ENCODE results near the gene ANKMY2. TPM values are rescaled to one million over a fixed set of nuclear protein-coding genes. Genes with fewer than 3 reads are reported as not detected.

The ANKMY2 gene
- total RNA-seq, 2 donors from 2014 or later = 11.3 to 13.4 TPM

- Mint-ChIP-seq H3K4me3 (peak overlapping the region; percentile 61), H3K4me1 (ENCODE audit: low read depth in 2 of 2) (peaks cover 17 to 19% of the 10 kb centered on the region in 2 donors), H3K9me3 (no peaks in the 10 kb centered on the region), H3K36me3 (no peaks in the 10 kb centered on the region), H3K27me3 (no peaks in the 10 kb centered on the region), H3K27ac (peak overlapping the region; percentile 63 to 66)
- ATAC-seq = no peak
- no peak for DNase-seq (ENCODE audit: low spot score)
These were observed 82.9 kb downstream of the ANKMY2 start for GRCh38 chr7:16562456-16563220.

GRCh38 chr7:16561943-16562342, 83.6 kb downstream of the ANKMY2 start:
- no peak overlapping the region for H3K4me3 Mint-ChIP-seq
- DNase-seq (ENCODE audit: low spot score) (no peak), ATAC-seq (no peak)
- no peaks in the 10 kb centered on the region for H3K36me3 Mint-ChIP-seq
- H3K4me1 Mint-ChIP-seq (ENCODE audit: low read depth in 2 of 2) = peaks cover 17 to 19% of the 10 kb centered on the region in 2 donors
- H3K27ac Mint-ChIP-seq = peak overlapping the region in 1 of 2 donors; percentile 66
- no peaks in the 10 kb centered on the region for H3K9me3 Mint-ChIP-seq
- H3K27me3 Mint-ChIP-seq = no peaks in the 10 kb centered on the region

- Mint-ChIP-seq H3K9me3 (no peaks in the 10 kb centered on the region), H3K4me3 (no peak overlapping the region), H3K36me3 (no peaks in the 10 kb centered on the region), H3K4me1 (ENCODE audit: low read depth in 2 of 2) (peaks cover 14 to 15% of the 10 kb centered on the region in 2 donors), H3K27me3 (peaks cover 2 to 4% of the 10 kb centered on the region in 2 donors), H3K27ac (no peak overlapping the region)
- no peak for ATAC-seq
- no peak for DNase-seq (ENCODE audit: low spot score)
These were observed 85.9 kb downstream of the ANKMY2 start for GRCh38 chr7:16559497-16560179.

GRCh38 chr7:16558761-16559302, 86.7 kb downstream of the ANKMY2 start:
- peaks cover 7 to 8% of the 10 kb centered on the region in 2 donors for H3K4me1 Mint-ChIP-seq (ENCODE audit: low read depth in 2 of 2)
- no peak overlapping the region for H3K4me3 Mint-ChIP-seq
- peaks cover 4 to 8% of the 10 kb centered on the region in 2 donors for H3K27me3 Mint-ChIP-seq
- no peaks in the 10 kb centered on the region for H3K9me3 Mint-ChIP-seq
- DNase-seq (ENCODE audit: low spot score) = no peak
- ATAC-seq = no peak
- H3K36me3 Mint-ChIP-seq = no peaks in the 10 kb centered on the region
- H3K27ac Mint-ChIP-seq = no peak overlapping the region

GRCh38 chr7:16556359-16556758, 89.2 kb downstream of the ANKMY2 start:
- Mint-ChIP-seq H3K27ac (no peak overlapping the region), H3K4me1 (ENCODE audit: low read depth in 2 of 2) (peaks cover 0 to 2% of the 10 kb centered on the region in 2 donors), H3K27me3 (peaks cover 7 to 13% of the 10 kb centered on the region in 2 donors), H3K9me3 (no peaks in the 10 kb centered on the region), H3K36me3 (no peaks in the 10 kb centered on the region), H3K4me3 (no peak overlapping the region)
- ATAC-seq (no peak), DNase-seq (ENCODE audit: low spot score) (no peak)

- peaks cover 0 to 2% of the 10 kb centered on the region in 2 donors for H3K4me1 Mint-ChIP-seq (ENCODE audit: low read depth in 2 of 2)
- no peak overlapping the region for H3K4me3 Mint-ChIP-seq
- no peaks in the 10 kb centered on the region for H3K9me3 Mint-ChIP-seq
- ATAC-seq = no peak
- no peak for DNase-seq (ENCODE audit: low spot score)
- peaks cover 12 to 13% of the 10 kb centered on the region in 2 donors for H3K27me3 Mint-ChIP-seq
- H3K36me3 Mint-ChIP-seq = no peaks in the 10 kb centered on the region
- H3K27ac Mint-ChIP-seq = no peak overlapping the region
These were observed 90.9 kb downstream of the ANKMY2 start for GRCh38 chr7:16554518-16555236.

GRCh38 chr7:16550671-16551070, 94.9 kb downstream of the ANKMY2 start:
- H3K27me3 Mint-ChIP-seq = peaks cover 13 to 14% of the 10 kb centered on the region in 2 donors
- no peaks in the 10 kb centered on the region for H3K9me3 Mint-ChIP-seq
- DNase-seq (ENCODE audit: low spot score) (no peak), ATAC-seq (no peak)
- no peaks in the 10 kb centered on the region for H3K4me1 Mint-ChIP-seq (ENCODE audit: low read depth in 2 of 2)
- H3K36me3 Mint-ChIP-seq = no peaks in the 10 kb centered on the region
- no peak overlapping the region for H3K27ac Mint-ChIP-seq
- H3K4me3 Mint-ChIP-seq = no peak overlapping the region

Other genes starting within 250 kb of the ANKMY2 start
- gene CRPPA, start 224.2 kb downstream of the ANKMY2 start, total RNA-seq = 1 to 10 TPM; 1.7 to 2.1 TPM
- not detected for gene SOSTDC1, start 180.0 kb downstream of the ANKMY2 start, total RNA-seq
- gene LRRC72, start 118.9 kb downstream of the ANKMY2 start, total RNA-seq = not detected
- gene BZW2, start 427 bp upstream of the ANKMY2 start, total RNA-seq = 10 to 100 TPM; 50.5 to 69.3 TPM
- gene TSPAN13, start 108.0 kb upstream of the ANKMY2 start, total RNA-seq = 1 to 10 TPM; 3.0 to 4.1 TPM
- gene AGR2, start 159.2 kb upstream of the ANKMY2 start, total RNA-seq = not detected
- gene AGR3, start 236.2 kb upstream of the ANKMY2 start, total RNA-seq = not detected